IMR-90 (cell line): ENCODE measurements around the gene CCN2. TPM values are rescaled to one million over a fixed set of nuclear protein-coding genes. Genes with fewer than 3 reads are reported as not detected.

Source experiments
- ATAC-seq: fragments of 200-7000 bp; cut with Tn5 transposase; 2 replicates; pipeline ENCODE4 v1.9.1; 2020; ENCODE audit warnings: low read depth, mild to moderate bottlenecking, moderate library complexity
- BruUV-seq: library from RNA; stranded (reverse); fragments of 400-500 nt; replicated peaks from 2 replicates; lab custom pipeline; 2021; lab: Mats Ljungman, UMichigan
- CTCF ChIA-PET: fragments of 300-600 bp; formaldehyde crosslinking; extraction: SDS; loops from one replicate; lab custom pipeline; 2021; ENCODE audit warnings: antibody characterized with exemption; lab: Yijun Ruan, JAX
- POLR2A ChIA-PET: fragments of 300-600 bp; sonication (Branson Sonifier 250); formaldehyde crosslinking; loops from one replicate; lab custom pipeline; 2022; ENCODE audit warnings: antibody characterized with exemption; ENCODE audit not compliant: unreplicated experiment; lab: Charles Lee
- DNase-seq: peaks from one replicate; pipeline ENCODE4 v3.0.0; 2013
- H2AFZ ChIP-seq: replicated peaks from 2 replicates; pipeline ENCODE3; 2013; ENCODE audit warnings: low read length, mild to moderate bottlenecking; ENCODE audit not compliant: poor library complexity
- H2AK5ac ChIP-seq: 2 replicates; pipeline ENCODE4 v1.6.1; 2013; ENCODE audit warnings: low read depth, low read length, inconsistent platforms
- H2AK9ac ChIP-seq: replicated peaks from 2 replicates; pipeline ENCODE3; 2013; ENCODE audit warnings: mild to moderate bottlenecking, low read depth, low read length, moderate library complexity; ENCODE audit not compliant: poor library complexity
- H2BK120ac ChIP-seq: 2 replicates; pipeline ENCODE4 v1.6.1; 2013; ENCODE audit warnings: low read depth, low read length, inconsistent platforms
- H2BK15ac ChIP-seq: 3 replicates; pipeline ENCODE4 v1.6.1; 2013; ENCODE audit warnings: low read depth, low read length, inconsistent platforms
- H2BK20ac ChIP-seq: 2 replicates; pipeline ENCODE4 v1.6.1; 2013; ENCODE audit warnings: low read depth, mild to moderate bottlenecking, inconsistent platforms, low read length, moderate library complexity
- H2BK5ac ChIP-seq: 2 replicates; pipeline ENCODE4 v1.6.1; 2013; ENCODE audit warnings: mild to moderate bottlenecking, low read depth, low read length, inconsistent platforms; ENCODE audit not compliant: poor library complexity, severe bottlenecking
- H3K14ac ChIP-seq: replicated peaks from 2 replicates; pipeline ENCODE4 v1.6.1; 2013; ENCODE audit warnings: low read depth, low read length, inconsistent platforms
- H3K18ac ChIP-seq: 2 replicates; pipeline ENCODE4 v1.6.1; 2013; ENCODE audit warnings: low read depth, low read length, control low read depth
- H3K23ac ChIP-seq: 2 replicates; pipeline ENCODE4 v1.6.1; 2013; ENCODE audit warnings: low read depth, low read length, inconsistent platforms
- H3K27ac ChIP-seq: 2 replicates; pipeline ENCODE4 v1.5.1; 2013; ENCODE audit warnings: mild to moderate bottlenecking, control low read depth, low read length; ENCODE audit not compliant: insufficient read depth
- H3K27me3 ChIP-seq: 2 replicates; pipeline ENCODE4 v1.6.1; 2013; ENCODE audit warnings: low read length; ENCODE audit not compliant: control insufficient read depth, insufficient read depth
- H3K36me3 ChIP-seq: 2 replicates; pipeline ENCODE4 v1.6.1; 2013; ENCODE audit warnings: low read length, mixed read lengths; ENCODE audit not compliant: control insufficient read depth, insufficient read depth
- H3K4ac ChIP-seq: 2 replicates; pipeline ENCODE4 v1.6.1; 2013; ENCODE audit warnings: low read depth, low read length, inconsistent platforms
- H3K4me1 ChIP-seq: 2 replicates; pipeline ENCODE4 v1.6.1; 2013; ENCODE audit warnings: low read length, mixed read lengths; ENCODE audit not compliant: control insufficient read depth, insufficient read depth
- H3K4me2 ChIP-seq: 2 replicates; pipeline ENCODE4 v1.6.1; 2013; ENCODE audit warnings: low read depth, mild to moderate bottlenecking, control low read depth, low read length, moderate library complexity
- H3K4me3 ChIP-seq: 2 replicates; pipeline ENCODE4 v1.5.1; 2013; ENCODE audit warnings: low read depth, mild to moderate bottlenecking, control low read depth, low read length, moderate library complexity; ENCODE audit not compliant: insufficient read depth
- H3K56ac ChIP-seq: 2 replicates; pipeline ENCODE4 v1.6.1; 2013; ENCODE audit warnings: low read length, inconsistent platforms; ENCODE audit not compliant: insufficient read depth; ENCODE audit errors: extremely low read depth
- H3K79me1 ChIP-seq, 2 experiments: 2 replicates each; pipeline ENCODE4 v1.6.1; 2013; ENCODE audit warnings: low read length in 2 of 2, inconsistent platforms in 1 of 2, low read depth in 1 of 2
- H3K9ac ChIP-seq: 2 replicates; pipeline ENCODE4 v1.6.1; 2013; ENCODE audit warnings: low read depth, low read length, control low read depth
- H3K9me1 ChIP-seq: 2 replicates; pipeline ENCODE4 v1.6.1; 2013; ENCODE audit warnings: low read length, inconsistent platforms; ENCODE audit not compliant: insufficient read depth
- H3K9me3 ChIP-seq: 2 replicates; pipeline ENCODE4 v1.6.1; 2013; ENCODE audit warnings: low read length; ENCODE audit not compliant: control insufficient read depth, insufficient read depth
- H4K20me1 ChIP-seq: 2 replicates; pipeline ENCODE4 v1.6.1; 2013; ENCODE audit warnings: low read length, inconsistent platforms; ENCODE audit not compliant: insufficient read depth
- H4K5ac ChIP-seq: 2 replicates; pipeline ENCODE4 v1.6.1; 2013; ENCODE audit warnings: mild to moderate bottlenecking, low read depth, low read length, control low read depth
- H4K8ac ChIP-seq, 2 experiments: 2 replicates each; pipeline ENCODE4 v1.6.1; 2013; ENCODE audit warnings: low read depth in 2 of 2, low read length in 2 of 2, control low read depth in 1 of 2, inconsistent platforms in 1 of 2
- H4K91ac ChIP-seq: 2 replicates; pipeline ENCODE4 v1.6.1; 2013; ENCODE audit warnings: low read depth, low read length, inconsistent platforms; ENCODE audit not compliant: insufficient read depth
- MAFK ChIP-seq: IDR thresholded peaks from 2 replicates; pipeline ENCODE4 v1.6.1; 2012; ENCODE audit warnings: low read depth, low read length, improper control_type of control experiment
- MXI1 ChIP-seq: IDR thresholded peaks from 2 replicates; pipeline ENCODE4 v1.6.1; 2012; ENCODE audit warnings: low read depth, mild to moderate bottlenecking, low read length, moderate library complexity, borderline replicate concordance
- POLR2A ChIP-seq: IDR thresholded peaks from 2 replicates; pipeline ENCODE4 v1.6.1; 2012; ENCODE audit warnings: mild to moderate bottlenecking, low read depth, low read length
- WGBS, 2 experiments: methylation state at CpG; one replicate each; pipeline versions ENCODE4 v1.1.5 to v1.1.7; 2013; ENCODE audit warnings: missing lambda C conversion rate in 2 of 2; ENCODE audit not compliant: insufficient read length in 1 of 2; ENCODE audit errors: extremely low coverage in 2 of 2; 5-methylcytosine and 5-hydroxymethylcytosine counted together
- dilution Hi-C: fragments of 300-500 bp; cut with HindIII; formaldehyde crosslinking; loops from one replicate; pipeline ENCODE4 v1.14.3; 2018; ENCODE audit warnings: low sequenced_read_pairs; ENCODE audit not compliant: unreplicated experiment
- in situ Hi-C: fragments of 300-500 bp; cut with MboI; formaldehyde crosslinking; loops from 3 replicates; pipeline ENCODE4 v1.14.3; 2019; ENCODE audit warnings: low sequenced_read_pairs, inconsistent platforms, mixed read lengths
- intact Hi-C: fragments of 100-400 bp; cut with micrococcal nuclease; formaldehyde crosslinking; loops from 2 replicates; pipeline ENCODE4 v1.10.0; 2022
- polyA plus RNA-seq, 3 experiments: library from polyadenylated mRNA; depleted of rRNA; stranded (reverse); fragments of >200 nt; gene quantifications; 2 replicates each; pipeline ENCODE4 v1.2.3, GENCODE V29; 2012; ENCODE audit warnings: low replicate concordance in 1 of 3
- total RNA-seq: library from RNA; depleted of rRNA; stranded (reverse); fragments of >200 nt; gene quantifications from 2 replicates; pipeline ENCODE4 v1.2.3, GENCODE V29; 2012
- TF ChIP-seq, protein P1 (sequence below): conservative IDR thresholded peaks from 2 replicates; pipeline ENCODE4 v1.5.1; 2012; ENCODE audit warnings: mild to moderate bottlenecking, low read depth, low read length, improper control_type of control experiment

CCN2 gene
- total and polyA plus RNA-seq, 2 of the 4 experiments (the other 2 are of a cell fraction), result 148 to 1,205 TPM

DNA sequence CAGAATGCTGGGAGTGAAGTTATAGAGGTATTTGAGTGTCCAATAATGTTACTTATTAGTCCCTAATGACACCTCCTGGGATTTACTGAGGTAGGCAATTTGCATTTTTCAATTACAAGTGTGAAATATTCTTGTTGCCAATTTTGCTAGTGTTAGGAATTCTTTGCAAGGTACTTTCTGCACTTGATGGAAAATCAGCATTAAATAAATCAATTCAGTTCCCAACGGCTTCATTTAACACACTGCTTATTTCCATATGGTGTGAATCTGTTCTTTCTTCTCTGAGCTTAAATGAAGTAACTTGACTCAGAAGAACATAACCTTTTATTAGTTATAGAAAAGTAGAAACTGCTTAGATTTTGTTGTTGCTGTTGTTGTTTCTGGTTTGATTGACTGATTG lies 21.2 kb downstream of the CCN2 start:
- ATAC-seq (no peak), DNase-seq (no peak)
- no peaks in the 10 kb centered on the region for H4K20me1 ChIP-seq
- H2BK20ac ChIP-seq, result no peak overlapping the region
- H3K4me1 ChIP-seq, result peaks cover 7% of the 10 kb centered on the region
- H2AFZ ChIP-seq, result no peak overlapping the region
- no peak overlapping the region for H2BK120ac ChIP-seq
- no peak overlapping the region for H3K9ac ChIP-seq
- H3K56ac ChIP-seq, result no peak overlapping the region
- no peak overlapping the region for H2AK5ac ChIP-seq
- POLR2A ChIA-PET, result interaction anchor here (0.6 to 2.6 kb wide), 2 partner anchors 21 to 155 kb away, joined by 3 to 12 read pairs; partner anchors contain the start of gene CCN2
- H3K4me3 ChIP-seq, result no peak overlapping the region
- no peak overlapping the region for H2BK15ac ChIP-seq
- H3K27me3 ChIP-seq, result no peaks in the 10 kb centered on the region
- H3K18ac ChIP-seq, result no peak overlapping the region
- intact Hi-C loops (no loop called here), dilution Hi-C loops (no loop called here), in situ Hi-C loops (loop anchor here (10.0 kb wide), 1 partner anchor 345 kb away; no protein-coding TSS in a partner anchor)
- no peak overlapping the region for H3K4me2 ChIP-seq
- no peak overlapping the region for H4K91ac ChIP-seq
- no CpG with 5 or more reads among the region's 1 CpG for WGBS, 2 experiments
- CTCF ChIA-PET, result interaction anchor here (0.8 to 1.0 kb wide), 2 partner anchors 232 to 349 kb away, joined by 3 read pairs; no protein-coding TSS in a partner anchor
- no peaks in the 10 kb centered on the region for H3K36me3 ChIP-seq
- TF ChIP-seq MXI1 (no peak), MAFK (no peak), POLR2A (no peak)
- TF ChIP-seq, protein P1, sequence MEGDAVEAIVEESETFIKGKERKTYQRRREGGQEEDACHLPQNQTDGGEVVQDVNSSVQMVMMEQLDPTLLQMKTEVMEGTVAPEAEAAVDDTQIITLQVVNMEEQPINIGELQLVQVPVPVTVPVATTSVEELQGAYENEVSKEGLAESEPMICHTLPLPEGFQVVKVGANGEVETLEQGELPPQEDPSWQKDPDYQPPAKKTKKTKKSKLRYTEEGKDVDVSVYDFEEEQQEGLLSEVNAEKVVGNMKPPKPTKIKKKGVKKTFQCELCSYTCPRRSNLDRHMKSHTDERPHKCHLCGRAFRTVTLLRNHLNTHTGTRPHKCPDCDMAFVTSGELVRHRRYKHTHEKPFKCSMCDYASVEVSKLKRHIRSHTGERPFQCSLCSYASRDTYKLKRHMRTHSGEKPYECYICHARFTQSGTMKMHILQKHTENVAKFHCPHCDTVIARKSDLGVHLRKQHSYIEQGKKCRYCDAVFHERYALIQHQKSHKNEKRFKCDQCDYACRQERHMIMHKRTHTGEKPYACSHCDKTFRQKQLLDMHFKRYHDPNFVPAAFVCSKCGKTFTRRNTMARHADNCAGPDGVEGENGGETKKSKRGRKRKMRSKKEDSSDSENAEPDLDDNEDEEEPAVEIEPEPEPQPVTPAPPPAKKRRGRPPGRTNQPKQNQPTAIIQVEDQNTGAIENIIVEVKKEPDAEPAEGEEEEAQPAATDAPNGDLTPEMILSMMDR, result no peak
- no peaks in the 10 kb centered on the region for H3K79me1 ChIP-seq
- H3K23ac ChIP-seq, result no peak overlapping the region
- H4K5ac ChIP-seq, result no peak overlapping the region
- H2AK9ac ChIP-seq, result no peak overlapping the region
- H2BK5ac ChIP-seq, result no peak overlapping the region
- no peak overlapping the region for H3K27ac ChIP-seq
- no peak overlapping the region for H3K4ac ChIP-seq
- no TSS peak for BruUV-seq
- H4K8ac ChIP-seq, result no peak overlapping the region
- no peak overlapping the region for H3K14ac ChIP-seq
- no peaks in the 10 kb centered on the region for H3K9me3 ChIP-seq
- 0 out of 2 replicates have a peak, but pooled peaks cover 4% of the 10 kb centered on the region for H3K9me1 ChIP-seq
